ENCODE results near the gene CARMIL1. TPM values are rescaled to one million over a fixed set of nuclear protein-coding genes. Genes with fewer than 3 reads are reported as not detected.

CARMIL1 gene
- total RNA-seq, 1 donor from 2014 or later = 10.3 TPM

DNA sequence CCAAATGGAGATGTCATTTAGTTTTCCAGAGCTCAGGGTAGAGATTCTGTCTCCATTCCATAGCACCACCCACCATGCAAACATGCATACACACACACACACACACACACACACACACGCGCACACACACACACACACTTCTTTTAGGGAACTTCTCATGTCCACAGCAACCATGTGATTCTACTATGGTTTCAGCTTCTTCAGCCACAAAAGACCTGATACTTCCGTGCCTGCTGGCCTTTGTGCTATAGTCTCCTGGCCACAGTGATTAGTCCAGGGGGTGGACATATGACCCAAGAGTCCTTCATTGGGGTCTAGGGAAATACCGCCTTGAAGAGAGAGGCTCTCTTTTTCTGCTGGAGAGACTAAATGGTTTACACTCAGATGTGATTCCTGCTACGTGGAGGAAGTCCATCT, 53.5 kb downstream of the CARMIL1 start:
- no peak for DNase-seq (ENCODE audit: low spot score)

DNA sequence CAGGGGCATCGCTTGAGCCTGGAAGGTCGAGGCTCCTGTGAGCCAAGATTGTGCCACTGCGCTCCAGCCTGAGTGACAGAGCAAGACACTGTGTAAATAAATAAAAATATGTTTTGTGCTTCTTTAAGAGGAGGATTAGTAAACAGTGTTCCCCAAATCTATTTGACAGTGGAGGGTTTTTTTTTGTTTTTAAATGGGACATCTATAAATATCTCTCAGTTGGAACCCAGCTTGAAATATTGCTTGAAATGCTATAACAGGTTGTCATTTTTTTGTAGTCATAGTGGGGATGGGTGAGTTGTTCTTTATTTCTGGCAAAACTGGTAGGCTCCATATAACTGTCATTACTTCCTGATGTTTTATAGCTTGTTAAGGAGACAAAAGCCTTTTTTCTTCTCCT, 54.3 kb downstream of the CARMIL1 start:
- DNase-seq (ENCODE audit: low spot score) = no peak

DNA sequence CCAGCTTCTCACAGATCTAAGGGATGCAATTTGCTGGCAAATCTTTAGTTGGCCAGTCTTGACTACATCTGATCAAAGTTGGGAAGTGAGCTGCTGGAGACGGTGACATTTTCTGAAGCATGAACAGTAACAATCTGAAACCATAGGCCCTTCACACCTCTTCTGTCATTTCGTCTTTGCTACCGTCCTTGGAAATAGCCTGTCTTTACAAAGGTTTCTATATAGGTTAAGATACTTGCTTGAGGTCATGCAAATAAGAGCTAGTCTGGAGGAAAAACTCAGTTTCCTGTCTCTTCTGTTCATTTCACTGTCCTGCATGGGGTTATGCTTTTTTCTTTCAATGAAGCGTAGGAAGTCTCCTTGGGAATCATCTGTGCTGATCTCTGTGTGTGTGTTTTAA, 55.6 kb downstream of the CARMIL1 start:
- no peak for DNase-seq (ENCODE audit: low spot score)

DNA sequence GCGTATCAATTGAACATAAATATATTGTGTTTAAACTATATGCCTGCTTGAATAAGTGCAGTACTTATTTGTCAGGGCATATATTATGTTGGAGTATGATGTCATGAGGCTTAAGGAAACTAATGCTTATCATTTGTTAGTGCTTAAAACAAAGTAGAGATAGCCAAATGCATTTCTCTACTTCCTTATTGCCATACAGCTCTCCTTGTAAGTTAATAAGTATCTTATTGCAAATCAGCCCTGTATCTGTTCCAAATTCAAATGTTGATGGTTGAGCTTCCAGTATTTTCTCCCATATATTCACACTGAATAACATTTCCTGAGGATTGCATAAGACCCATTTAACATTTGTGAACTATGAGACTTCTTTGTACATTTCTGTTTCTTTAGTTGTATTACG, 57.8 kb downstream of the CARMIL1 start:
- no peak for DNase-seq (ENCODE audit: low spot score)

DNA sequence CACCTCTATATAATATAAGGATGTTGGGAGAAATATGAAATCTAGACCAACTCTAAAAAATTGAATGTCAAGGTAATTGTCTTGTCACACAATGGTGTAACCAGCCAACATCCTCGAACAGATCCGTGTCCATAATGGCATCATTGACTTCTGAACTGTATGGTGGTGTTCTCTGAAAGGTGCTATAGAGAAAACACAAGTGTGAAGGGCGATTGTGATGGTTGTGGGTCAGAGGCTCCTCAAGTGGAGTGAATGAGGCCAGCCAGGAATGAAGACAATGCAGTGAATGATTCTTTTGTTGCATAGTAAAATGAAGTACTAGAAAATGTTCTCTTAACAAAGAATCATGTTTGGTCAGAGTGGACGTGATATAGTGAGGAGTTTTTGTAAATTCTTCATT, 58.3 kb downstream of the CARMIL1 start:
- DNase-seq (ENCODE audit: low spot score) = no peak

DNA sequence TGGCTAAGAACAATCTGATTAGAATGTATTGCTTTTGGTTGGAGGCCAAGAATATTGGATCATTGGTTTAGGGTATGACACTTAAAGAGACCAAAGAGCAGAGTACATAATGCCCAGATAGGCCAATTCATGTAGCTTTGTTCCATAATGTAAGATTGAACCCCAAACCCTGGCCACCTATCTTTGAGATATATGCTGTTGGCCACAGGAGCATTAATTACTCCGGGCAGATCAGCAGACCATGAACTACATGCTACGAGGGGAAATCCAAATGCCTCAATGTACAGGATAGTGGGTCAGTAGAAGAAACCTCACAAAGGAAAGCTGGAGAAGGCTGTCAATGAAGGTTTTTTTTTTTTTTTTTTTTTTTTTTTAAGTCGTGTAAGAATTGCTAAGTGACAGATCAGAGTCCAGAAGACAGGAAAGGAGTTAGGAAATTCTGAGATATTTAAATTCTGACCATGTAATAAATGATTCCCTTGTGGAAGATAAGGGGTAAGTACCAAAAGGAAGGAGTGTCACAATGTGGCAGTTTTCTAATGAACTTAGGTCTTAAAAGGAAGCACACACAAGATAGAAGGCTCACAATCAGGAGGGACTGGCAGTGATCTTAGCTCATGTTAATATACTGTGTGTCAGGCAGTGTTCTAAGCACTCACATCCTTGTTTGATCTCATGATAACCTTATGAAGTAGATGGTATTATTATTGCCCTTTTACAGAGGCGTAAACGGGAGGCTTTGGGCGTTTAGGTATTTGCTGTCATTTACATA, 61.4 kb downstream of the CARMIL1 start:
- DNase-seq (ENCODE audit: low spot score) = no peak

DNA sequence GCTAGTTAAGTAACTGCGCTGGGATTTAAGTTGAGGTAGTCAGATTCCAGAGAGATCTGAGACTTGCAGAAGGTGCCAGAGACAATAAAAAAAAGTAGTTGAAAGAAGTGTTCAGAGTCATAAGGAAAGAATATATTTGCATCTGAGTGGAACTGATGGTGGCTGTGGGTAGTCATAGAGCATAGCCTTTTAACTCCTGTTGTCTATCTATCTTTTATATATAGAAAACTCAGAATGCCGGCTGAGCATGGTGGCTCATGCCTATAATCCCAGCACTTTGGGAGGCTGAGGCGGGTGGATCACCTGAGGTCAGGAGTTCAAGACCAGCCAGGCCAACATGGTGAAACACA, 62.0 kb downstream of the CARMIL1 start:
- DNase-seq (ENCODE audit: low spot score) = no peak

DNA sequence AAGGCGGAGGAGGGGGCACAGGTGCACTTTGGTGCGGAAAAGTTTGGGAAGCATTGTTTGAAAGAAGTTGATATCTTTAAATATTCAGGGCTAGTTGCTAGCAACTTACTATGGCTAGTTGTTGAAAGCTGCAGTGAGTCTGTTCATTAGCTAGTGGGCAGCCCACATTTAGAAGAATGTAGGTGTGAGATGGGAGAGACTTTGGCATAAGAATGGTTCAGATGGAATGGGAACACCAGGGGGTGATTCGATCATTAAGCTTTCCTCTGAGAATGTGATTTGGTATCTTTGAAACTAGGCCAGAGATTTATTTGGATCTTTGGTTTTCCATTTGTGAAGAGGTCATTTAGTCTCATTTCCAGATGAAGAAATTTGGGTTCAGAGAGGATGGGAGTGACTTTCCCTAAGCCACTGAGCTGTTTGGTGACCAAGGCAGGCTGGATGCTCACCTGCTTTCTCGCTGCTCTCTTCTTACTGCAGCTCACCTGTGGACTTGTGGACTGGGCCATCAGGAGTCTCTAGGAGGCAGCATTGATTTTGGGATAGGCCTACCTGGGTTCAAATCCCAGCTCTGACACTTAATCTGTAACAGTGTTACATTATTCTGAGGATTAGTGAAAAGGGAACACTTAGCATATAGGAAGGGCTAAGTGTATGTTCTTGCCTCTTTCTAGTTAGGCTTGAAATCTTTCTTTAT, 62.9 kb downstream of the CARMIL1 start:
- no peak for DNase-seq (ENCODE audit: low spot score)

DNA sequence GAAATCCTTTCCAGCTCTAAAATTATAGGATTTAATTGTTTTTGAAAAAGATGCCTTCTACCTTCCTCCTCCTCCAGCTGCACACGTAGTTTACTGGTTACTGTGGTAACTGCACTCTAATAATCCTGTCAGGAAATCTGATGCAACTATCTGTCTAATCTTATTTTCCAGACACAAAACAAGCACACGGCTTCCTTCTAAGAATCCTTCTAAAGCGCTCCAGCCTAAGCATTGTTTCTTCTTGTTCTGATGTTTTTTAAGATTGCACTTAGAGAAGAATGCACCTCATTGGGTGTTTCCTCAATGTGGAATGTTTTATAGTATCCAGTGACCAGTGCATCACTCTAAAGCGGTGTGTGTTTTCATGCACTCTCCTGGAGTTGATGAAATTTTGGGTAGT, 63.6 kb downstream of the CARMIL1 start:
- DNase-seq (ENCODE audit: low spot score) = no peak

DNA sequence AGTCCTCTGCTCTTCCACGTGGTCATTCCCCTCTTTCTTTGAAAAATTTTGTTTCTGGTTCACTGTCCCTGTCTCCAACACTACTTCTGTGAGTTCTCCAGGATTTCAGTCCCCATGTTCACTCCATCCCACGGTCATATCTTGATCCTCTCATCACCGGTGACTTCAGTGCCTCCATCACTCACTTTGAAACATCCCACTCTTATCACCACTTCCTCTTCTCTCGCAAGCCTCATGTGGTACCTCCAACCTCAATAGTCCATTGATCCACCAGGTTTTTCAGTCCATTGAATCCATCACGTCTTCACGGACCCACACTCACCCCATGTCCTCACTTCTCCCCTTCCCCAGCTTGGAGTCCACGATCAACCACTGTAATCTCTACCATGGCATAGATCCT, 64.8 kb downstream of the CARMIL1 start:
- no peak for DNase-seq (ENCODE audit: low spot score)

DNA sequence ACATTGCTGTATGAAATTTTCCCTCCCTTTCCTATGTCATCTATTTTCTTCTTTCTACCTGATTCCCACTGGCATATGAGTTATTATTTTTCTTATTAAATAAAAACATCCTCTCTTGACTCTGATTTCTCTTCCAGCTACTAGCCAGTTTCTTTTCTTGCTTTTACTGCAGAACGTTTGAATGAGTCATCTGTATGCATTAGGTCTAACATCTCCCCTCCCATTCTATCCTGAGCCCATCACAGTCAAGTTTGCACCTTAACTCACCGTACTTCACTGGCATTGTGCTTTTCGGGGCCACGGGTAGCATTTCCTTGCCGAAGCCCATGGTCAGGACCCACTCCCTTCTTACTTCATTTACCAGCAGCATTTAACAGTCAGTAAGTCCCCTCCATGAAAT, 65.7 kb downstream of the CARMIL1 start:
- no peak for DNase-seq (ENCODE audit: low spot score)

DNA sequence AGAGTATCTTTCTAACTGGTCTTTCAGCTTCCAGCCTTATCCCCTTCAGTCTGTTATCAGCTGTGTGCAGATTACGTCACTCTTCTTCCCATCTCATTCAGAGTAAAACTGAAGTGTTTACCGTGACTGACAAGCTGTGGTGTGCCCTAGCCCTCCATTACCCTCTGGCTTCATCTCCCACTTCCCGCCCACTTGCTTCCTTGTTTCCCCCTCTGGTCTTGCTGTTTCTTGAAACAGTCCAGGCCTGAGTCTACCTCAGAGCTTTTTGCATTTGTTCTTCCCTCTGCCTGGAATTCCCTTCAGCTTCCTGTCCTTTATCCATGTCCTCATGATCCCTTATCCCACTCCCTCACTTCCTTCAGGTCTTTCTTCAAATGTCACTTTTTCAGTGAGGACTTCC, 66.9 kb downstream of the CARMIL1 start:
- DNase-seq (ENCODE audit: low spot score) = no peak

DNA sequence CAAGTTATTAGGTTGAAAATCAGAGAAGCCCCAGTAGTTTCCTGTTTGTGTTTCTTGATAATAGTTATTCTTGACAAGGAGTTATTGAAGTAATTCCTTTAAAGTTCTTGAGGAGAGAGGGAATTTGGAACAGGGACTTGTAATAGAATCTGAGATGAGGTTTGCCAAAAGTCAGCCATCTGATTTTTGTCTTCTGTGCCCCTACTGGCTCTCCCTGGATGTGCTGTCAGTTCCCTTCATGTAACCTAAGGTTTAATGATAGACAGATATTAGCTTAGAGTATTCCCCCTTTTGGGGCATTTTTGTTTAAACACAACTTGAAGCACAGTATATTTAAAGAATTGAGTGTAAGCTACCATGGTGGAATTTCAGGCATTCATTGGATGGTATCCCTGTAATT, 71.4 kb downstream of the CARMIL1 start:
- DNase-seq (ENCODE audit: low spot score) = no peak

DNA sequence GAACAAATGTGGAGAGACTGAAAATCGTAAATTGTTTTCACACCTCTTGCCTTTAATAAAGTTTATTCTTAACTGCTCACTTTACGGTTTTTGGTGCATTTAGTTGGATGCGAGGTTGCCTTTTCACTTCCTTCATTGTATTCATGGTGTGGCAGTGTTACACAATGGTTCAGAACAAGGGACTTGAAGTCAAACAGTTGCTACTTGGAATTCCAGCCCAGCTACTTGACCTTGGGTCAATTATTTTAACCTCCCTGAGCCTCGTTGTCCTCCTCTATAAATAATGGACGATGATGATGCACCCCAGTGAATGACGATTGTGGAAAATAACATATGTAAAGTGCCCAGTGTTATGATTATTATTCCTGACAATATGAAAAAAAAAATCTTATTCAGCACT, 72.3 kb downstream of the CARMIL1 start:
- DNase-seq (ENCODE audit: low spot score) = no peak

DNA sequence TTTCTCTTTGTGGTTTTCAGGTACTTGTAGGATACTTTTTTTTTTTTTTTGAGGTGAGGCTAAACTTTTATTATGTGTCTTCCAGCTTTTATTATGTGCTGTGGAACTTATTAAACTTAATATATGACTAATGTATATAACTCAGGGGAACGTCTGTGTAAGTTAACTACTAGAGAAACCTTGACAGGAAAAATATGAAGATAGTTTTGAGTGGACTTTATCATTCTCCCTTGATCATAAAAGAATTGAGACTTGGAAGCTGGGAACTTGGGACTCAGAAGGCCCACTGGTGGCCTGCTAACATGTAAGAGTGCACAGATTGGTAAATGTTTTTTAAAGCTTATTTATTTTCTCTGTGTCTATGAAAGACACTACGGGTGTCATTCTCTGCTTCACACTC, 73.1 kb downstream of the CARMIL1 start:
- DNase-seq (ENCODE audit: low spot score) = no peak

DNA sequence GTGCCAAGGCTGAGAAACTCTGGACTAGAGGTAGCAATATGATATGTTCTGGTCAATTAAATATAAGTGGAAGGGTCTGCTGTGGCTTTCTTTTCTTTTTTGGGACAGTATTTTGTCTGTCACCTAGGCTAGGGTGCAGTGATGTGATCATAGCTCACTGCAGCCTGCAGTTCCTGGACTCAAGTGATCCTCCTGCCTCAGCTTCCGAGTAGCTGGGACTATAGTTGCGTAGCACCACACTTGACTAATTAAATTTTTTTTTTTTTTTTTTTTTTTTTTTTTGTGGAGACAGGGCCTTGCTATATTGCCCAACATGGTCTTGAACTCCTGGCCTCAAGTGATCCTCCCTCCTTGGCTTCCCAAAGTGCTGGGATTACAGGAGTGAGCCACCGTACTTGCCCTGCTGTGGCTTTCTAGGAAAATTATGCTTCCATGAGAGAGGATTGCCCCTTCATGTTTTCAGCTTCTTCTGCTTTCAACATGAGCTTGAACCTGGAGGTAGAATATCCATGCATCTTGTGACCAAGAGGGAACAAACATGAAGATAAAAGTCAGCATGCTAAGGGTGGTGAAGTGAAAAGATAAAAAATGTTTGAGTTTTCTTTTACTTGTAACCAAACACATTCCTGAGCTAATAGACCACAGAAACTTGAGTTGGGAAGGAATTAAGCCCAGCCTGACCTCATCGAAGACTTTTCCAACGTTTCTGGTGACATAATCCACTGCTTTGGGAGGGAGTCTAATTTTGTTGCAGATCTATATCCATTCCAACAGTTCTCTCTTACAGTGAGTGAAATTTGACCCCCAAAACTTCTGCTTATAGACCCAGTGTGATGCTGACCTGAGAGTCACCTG, 75.1 kb downstream of the CARMIL1 start:
- no peak for DNase-seq (ENCODE audit: low spot score)

DNA sequence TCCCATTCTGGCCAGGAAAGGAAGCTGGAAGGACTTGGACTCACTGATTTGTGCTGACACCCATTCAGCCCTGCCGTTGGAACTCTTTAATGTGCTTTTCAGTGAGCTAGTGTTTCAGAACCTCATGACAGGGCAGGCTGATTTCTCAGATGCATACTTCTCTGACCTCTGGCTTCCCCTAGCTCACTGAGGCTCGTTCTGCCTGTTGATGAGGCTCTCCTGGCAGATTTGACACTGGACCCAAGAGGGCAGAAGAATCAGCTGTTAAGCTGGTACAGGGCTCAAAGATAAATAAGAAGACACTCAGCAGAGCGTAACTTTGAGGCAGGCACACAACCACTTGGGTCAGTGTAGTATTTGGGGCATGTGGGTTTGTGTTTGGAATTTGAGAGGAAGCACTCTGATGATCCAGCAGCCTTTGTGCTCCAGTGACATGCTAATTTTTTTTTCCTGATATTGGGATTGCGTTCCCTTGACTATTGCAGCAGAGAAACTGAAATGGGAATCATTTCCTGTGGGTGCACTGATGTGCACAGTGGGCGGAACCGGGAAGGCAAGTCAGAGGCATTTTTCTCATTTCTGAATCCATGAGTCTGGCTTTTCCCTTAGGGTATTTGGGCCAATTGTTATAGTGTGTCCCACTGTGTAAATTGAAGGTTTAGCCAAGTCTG, 80.2 kb downstream of the CARMIL1 start:
- no peak for DNase-seq (ENCODE audit: low spot score)

DNA sequence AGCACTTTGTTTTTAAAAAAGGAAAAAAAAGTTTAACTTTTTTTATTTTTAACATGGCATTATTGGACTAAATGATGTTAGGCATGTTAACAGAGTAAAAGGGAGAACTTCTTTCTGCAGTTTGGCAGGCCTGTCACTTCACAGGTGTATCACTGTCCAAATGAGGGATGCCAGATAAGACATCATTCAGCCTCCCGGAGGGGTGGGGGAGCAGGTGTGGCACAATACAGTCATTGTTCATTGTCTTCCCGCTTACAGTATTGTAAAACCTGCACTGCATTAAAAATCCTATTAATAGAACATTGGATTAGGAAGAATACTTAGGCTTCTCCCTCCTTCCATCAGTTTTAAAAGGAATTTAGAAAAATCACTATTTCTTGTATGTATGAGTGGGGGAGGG, 80.7 kb downstream of the CARMIL1 start:
- DNase-seq (ENCODE audit: low spot score) = no peak

DNA sequence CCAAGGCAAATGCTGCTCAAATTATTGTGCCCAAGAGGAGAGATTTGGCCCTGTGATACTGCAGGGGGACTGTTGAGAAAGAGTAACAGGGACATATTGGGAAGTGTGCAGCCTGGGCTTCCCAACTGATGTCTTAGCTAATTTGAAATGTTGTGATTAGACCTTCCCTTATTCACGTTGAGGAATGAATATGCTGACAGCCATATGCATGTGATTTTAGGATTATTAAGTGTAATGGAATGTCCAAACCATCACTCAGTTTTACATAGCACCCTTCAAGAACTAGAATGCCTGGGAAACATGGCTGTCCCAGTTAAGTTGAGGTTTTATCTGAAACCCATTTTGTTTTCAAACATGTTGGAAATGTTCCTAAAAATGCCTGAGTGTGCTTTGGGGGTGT, 81.4 kb downstream of the CARMIL1 start:
- no peak for DNase-seq (ENCODE audit: low spot score)

DNA sequence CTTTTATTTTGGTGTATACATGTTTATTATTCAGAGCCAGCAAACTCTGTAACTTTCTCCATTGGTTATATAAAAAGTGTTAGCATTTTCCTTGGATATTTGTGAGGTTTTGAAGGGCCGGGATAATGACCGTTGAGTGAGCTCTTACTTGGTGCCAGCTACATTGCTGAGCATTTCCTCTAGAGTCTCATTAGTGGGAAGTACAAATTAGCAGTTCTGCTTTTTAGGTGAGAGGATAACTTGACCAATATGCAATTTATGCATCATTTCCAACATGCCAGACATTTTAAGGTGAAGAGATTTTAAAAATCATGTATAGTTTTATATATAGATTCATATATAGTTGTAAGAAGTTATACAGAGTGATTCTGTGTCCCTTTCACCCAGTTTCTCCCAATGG, 84.3 kb downstream of the CARMIL1 start:
- DNase-seq (ENCODE audit: low spot score) = no peak

DNA sequence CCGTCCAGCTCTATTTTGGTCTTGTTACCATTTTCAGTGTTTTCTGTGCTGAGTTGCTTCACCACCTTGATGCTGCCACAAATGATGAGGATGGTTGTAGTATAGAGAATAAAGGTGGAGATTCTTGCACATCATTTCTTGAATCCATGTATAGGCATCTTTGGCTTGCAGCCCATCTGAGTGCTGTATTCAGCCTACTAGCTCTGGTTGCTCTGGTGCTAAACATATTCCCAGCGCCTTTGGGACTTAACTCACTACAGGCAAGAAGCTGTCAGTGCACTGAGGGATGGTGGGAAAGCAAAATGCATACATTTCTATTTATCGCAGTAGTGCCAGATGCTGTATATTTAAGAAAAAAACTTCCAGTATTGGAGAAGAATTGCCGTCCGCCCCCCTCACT, 86.0 kb downstream of the CARMIL1 start:
- no peak for DNase-seq (ENCODE audit: low spot score)

All from mesenteric fat pad (tissue), 1 donor.